ENCODE measurements around the gene RTEL1. TPM values are rescaled to one million over a fixed set of nuclear protein-coding genes. Genes with fewer than 3 reads are reported as not detected.
"Not testable (repeated sequence)": the region's sequence is repeated elsewhere in the genome, so short reads cannot be mapped to it uniquely, and the experiment has no call there.

RTEL1 gene
- total RNA-seq (8.4 TPM), polyA plus RNA-seq (ENCODE audit: insufficient read depth in 1 of 8, insufficient read length in 8 of 8, low replicate concordance in 1 of 8) (10 to 100 TPM in 5 of 8 donors, 1 to 10 TPM in 3; 8.7 to 13.3 (median 11.1) TPM)
- long read RNA-seq, donor 1, result 0 reads
- long read RNA-seq, donor 2, result 0 reads
- long read RNA-seq, donor 3, result 0 reads
- long read RNA-seq, donor 4, result 0 reads
- long read RNA-seq, donor 5, partial matches to known transcripts, result 0 of 1 reads
- long read RNA-seq, donor 5, other reads (novel, unspliced or antisense), result 0 of 1 reads
- long read RNA-seq, donor 6, result 0 reads
- long read RNA-seq, donor 7, result 0 reads
- long read RNA-seq, donor 8, result 0 reads
- long read RNA-seq, donor 9, result 0 reads
- long read RNA-seq, donor 10, result 0 reads
- long read RNA-seq, donor 11, result 0 reads

- peak within 1 kb of the TSS; percentile 79 for H3K4me3 ChIP-seq (ENCODE audit: low read length)
- no peaks in the 10 kb centered on the region for H3K27me3 ChIP-seq (ENCODE audit: control insufficient read depth, insufficient read depth, low read length)
- WGBS (ENCODE audit: insufficient coverage), result under 1% methylated on average over 73 of the region's 73 CpGs
- H3K36me3 ChIP-seq (ENCODE audit: control insufficient read depth, insufficient read depth, low read length), result peaks cover 25% of the 10 kb centered on the region
- H3K4me1 ChIP-seq (ENCODE audit: control insufficient read depth, insufficient read depth, low read length), result peaks cover 27% of the 10 kb centered on the region
- H3K9me3 ChIP-seq (replicated peaks; ENCODE audit: control insufficient read depth, low read depth, low read length), result no peaks in the 10 kb centered on the region
- H3K27ac ChIP-seq (ENCODE audit: low read length), result peak within 1 kb of the TSS; percentile 90
- peak; percentile 98 for DNase-seq
Measured at GRCh38 chr20:63657937-63658748, at the start of gene RTEL1. TSS of gene RTEL1 (plus strand) at chr20:63658312. CDS start at chr20:63659403, 1,091 bp downstream.

GRCh38 chr20:63610581-63611435 is 47.3 kb upstream of the RTEL1 start:
- H3K27ac ChIP-seq (ENCODE audit: low read length), result no peak overlapping the region

GRCh38 chr20:63611646-63612045 is 46.5 kb upstream of the RTEL1 start:
- Histone ChIP-seq H3K4me1 (ENCODE audit: control insufficient read depth, insufficient read depth, low read length) (no peaks in the 10 kb centered on the region), H3K36me3 (ENCODE audit: control insufficient read depth, insufficient read depth, low read length) (peaks cover 15% of the 10 kb centered on the region), H3K4me3 (ENCODE audit: low read length) (no peak overlapping the region), H3K27me3 (ENCODE audit: control insufficient read depth, insufficient read depth, low read length) (no peaks in the 10 kb centered on the region), H3K9me3 (replicated peaks; ENCODE audit: control insufficient read depth, low read depth, low read length) (peaks cover 2% of the 10 kb centered on the region), H3K27ac (ENCODE audit: low read length) (no peak overlapping the region)
- 86% methylated on average over 9 of the region's 10 CpGs for WGBS (ENCODE audit: insufficient coverage)
- no peak for DNase-seq

More at GRCh38 chr20:63610581-63611435, 47.3 kb upstream of the RTEL1 start:
- Histone ChIP-seq H3K4me1 (ENCODE audit: control insufficient read depth, insufficient read depth, low read length) (no peaks in the 10 kb centered on the region), H3K9me3 (replicated peaks; ENCODE audit: control insufficient read depth, low read depth, low read length) (peaks cover 2% of the 10 kb centered on the region), H3K27me3 (ENCODE audit: control insufficient read depth, insufficient read depth, low read length) (no peaks in the 10 kb centered on the region), H3K4me3 (ENCODE audit: low read length) (no peak overlapping the region), H3K36me3 (ENCODE audit: control insufficient read depth, insufficient read depth, low read length) (peaks cover 11% of the 10 kb centered on the region)
- DNase-seq, result no peak
- 88% methylated on average over 14 of the region's 17 CpGs for WGBS (ENCODE audit: insufficient coverage)

GRCh38 chr20:63612276-63612931 is 45.7 kb upstream of the RTEL1 start:
- no peak overlapping the region for H3K4me3 ChIP-seq (ENCODE audit: low read length)
- no peaks in the 10 kb centered on the region for H3K4me1 ChIP-seq (ENCODE audit: control insufficient read depth, insufficient read depth, low read length)
- DNase-seq, result no peak
- H3K9me3 ChIP-seq (replicated peaks; ENCODE audit: control insufficient read depth, low read depth, low read length), result peaks cover 2% of the 10 kb centered on the region
- WGBS (ENCODE audit: insufficient coverage), result 78% methylated on average over 14 of the region's 20 CpGs
- no peak overlapping the region for H3K27ac ChIP-seq (ENCODE audit: low read length)
- no peaks in the 10 kb centered on the region for H3K27me3 ChIP-seq (ENCODE audit: control insufficient read depth, insufficient read depth, low read length)
- peaks cover 21% of the 10 kb centered on the region for H3K36me3 ChIP-seq (ENCODE audit: control insufficient read depth, insufficient read depth, low read length)

GRCh38 chr20:63613863-63614594 is 44.1 kb upstream of the RTEL1 start:
- not testable (repeated sequence) for H3K9me3 ChIP-seq (replicated peaks; ENCODE audit: control insufficient read depth, low read depth, low read length); H3K4me3 ChIP-seq (ENCODE audit: low read length); DNase-seq; H3K4me1 ChIP-seq (ENCODE audit: control insufficient read depth, insufficient read depth, low read length); H3K27ac ChIP-seq (ENCODE audit: low read length); H3K27me3 ChIP-seq (ENCODE audit: control insufficient read depth, insufficient read depth, low read length)
- 100% methylated on average over 2 of the region's 18 CpGs for WGBS (ENCODE audit: insufficient coverage)
- H3K36me3 ChIP-seq (ENCODE audit: control insufficient read depth, insufficient read depth, low read length), result peaks cover 36% of the 10 kb centered on the region

GRCh38 chr20:63617092-63617875 is 40.8 kb upstream of the RTEL1 start:
- peaks cover 43% of the 10 kb centered on the region for H3K36me3 ChIP-seq (ENCODE audit: control insufficient read depth, insufficient read depth, low read length)
- H3K4me1 ChIP-seq (ENCODE audit: control insufficient read depth, insufficient read depth, low read length), result no peaks in the 10 kb centered on the region
- H3K27ac ChIP-seq (ENCODE audit: low read length), result no peak overlapping the region
- no peaks in the 10 kb centered on the region for H3K27me3 ChIP-seq (ENCODE audit: control insufficient read depth, insufficient read depth, low read length)
- 93% methylated on average over 38 of the region's 41 CpGs for WGBS (ENCODE audit: insufficient coverage)
- no peak overlapping the region for H3K4me3 ChIP-seq (ENCODE audit: low read length)
- H3K9me3 ChIP-seq (replicated peaks; ENCODE audit: control insufficient read depth, low read depth, low read length), result peaks cover 2% of the 10 kb centered on the region
- DNase-seq, result no peak

- Histone ChIP-seq H3K27ac (ENCODE audit: low read length) (no peak overlapping the region), H3K9me3 (replicated peaks; ENCODE audit: control insufficient read depth, low read depth, low read length) (peaks cover 2% of the 10 kb centered on the region), H3K36me3 (ENCODE audit: control insufficient read depth, insufficient read depth, low read length) (peaks cover 43% of the 10 kb centered on the region), H3K4me1 (ENCODE audit: control insufficient read depth, insufficient read depth, low read length) (no peaks in the 10 kb centered on the region), H3K4me3 (ENCODE audit: low read length) (no peak overlapping the region), H3K27me3 (ENCODE audit: control insufficient read depth, insufficient read depth, low read length) (no peaks in the 10 kb centered on the region)
- DNase-seq, result no peak
- 90% methylated on average over 8 of the region's 8 CpGs for WGBS (ENCODE audit: insufficient coverage)
Measured at GRCh38 chr20:63617876-63618265, 40.2 kb upstream of the RTEL1 start.

GRCh38 chr20:63618291-63618980 is 39.7 kb upstream of the RTEL1 start:
- DNase-seq, result no peak
- no peak overlapping the region for H3K27ac ChIP-seq (ENCODE audit: low read length)
- no peaks in the 10 kb centered on the region for H3K4me1 ChIP-seq (ENCODE audit: control insufficient read depth, insufficient read depth, low read length)
- no peak overlapping the region for H3K4me3 ChIP-seq (ENCODE audit: low read length)
- WGBS (ENCODE audit: insufficient coverage), result 91% methylated on average over 10 of the region's 11 CpGs
- peaks cover 43% of the 10 kb centered on the region for H3K36me3 ChIP-seq (ENCODE audit: control insufficient read depth, insufficient read depth, low read length)
- no peaks in the 10 kb centered on the region for H3K27me3 ChIP-seq (ENCODE audit: control insufficient read depth, insufficient read depth, low read length)
- H3K9me3 ChIP-seq (replicated peaks; ENCODE audit: control insufficient read depth, low read depth, low read length), result peaks cover 2% of the 10 kb centered on the region
